ENCODE measurements around the gene NME4.

DNA sequence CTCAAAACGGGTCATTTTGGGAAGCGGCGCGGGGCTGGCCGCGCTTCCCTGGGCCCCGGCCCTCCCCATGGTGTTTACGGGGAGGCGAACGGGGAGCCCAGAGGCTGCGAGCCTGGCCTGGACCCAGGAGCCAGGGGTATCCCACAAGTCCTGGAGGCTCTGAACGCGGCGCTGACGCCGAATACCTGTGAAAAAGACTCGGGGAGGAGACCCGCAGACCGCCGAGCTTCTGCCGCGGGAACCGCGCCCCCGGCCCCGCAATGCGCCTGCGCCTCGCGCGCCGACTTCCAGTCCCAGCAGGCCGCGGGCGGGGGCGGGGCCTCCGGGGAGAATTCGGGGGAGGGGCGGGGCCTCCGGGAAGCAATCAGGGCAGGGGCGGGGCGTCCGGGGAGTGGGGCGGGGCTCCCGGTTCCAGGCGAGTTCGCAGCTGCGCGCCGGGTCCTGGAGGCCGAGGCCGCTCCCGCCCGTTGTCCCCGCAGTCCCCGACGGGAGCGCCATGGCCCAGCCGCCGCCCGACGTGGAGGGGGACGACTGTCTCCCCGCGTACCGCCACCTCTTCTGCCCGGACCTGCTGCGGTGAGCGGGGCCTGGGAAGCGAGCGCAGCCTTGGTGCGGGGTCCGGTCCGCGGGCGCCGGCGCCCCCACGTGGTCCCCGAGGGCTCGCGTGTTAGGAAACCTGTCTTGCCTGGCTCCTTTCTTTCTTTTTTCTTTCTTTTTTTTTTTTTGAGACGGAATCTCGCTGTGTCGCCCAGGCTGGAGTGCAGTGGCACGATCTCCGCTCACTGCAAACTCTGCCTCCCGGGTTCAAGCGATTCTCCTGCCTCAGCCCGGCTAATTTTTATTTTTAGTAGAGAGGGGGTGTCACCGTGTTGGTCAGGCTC is 4.7 kb downstream of the NME4 start, which contains the start of gene DECR2:
- TF ChIP-seq MEF2A (IDR thresholded peaks at IDR 0.05; ENCODE audit: borderline replicate concordance, low read depth), result no peak
- TF ChIP-seq, protein P1, sequence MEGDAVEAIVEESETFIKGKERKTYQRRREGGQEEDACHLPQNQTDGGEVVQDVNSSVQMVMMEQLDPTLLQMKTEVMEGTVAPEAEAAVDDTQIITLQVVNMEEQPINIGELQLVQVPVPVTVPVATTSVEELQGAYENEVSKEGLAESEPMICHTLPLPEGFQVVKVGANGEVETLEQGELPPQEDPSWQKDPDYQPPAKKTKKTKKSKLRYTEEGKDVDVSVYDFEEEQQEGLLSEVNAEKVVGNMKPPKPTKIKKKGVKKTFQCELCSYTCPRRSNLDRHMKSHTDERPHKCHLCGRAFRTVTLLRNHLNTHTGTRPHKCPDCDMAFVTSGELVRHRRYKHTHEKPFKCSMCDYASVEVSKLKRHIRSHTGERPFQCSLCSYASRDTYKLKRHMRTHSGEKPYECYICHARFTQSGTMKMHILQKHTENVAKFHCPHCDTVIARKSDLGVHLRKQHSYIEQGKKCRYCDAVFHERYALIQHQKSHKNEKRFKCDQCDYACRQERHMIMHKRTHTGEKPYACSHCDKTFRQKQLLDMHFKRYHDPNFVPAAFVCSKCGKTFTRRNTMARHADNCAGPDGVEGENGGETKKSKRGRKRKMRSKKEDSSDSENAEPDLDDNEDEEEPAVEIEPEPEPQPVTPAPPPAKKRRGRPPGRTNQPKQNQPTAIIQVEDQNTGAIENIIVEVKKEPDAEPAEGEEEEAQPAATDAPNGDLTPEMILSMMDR (IDR thresholded peaks at IDR 0.05), result peak; percentile 68
- TF ChIP-seq EP300 (IDR thresholded peaks at IDR 0.05; ENCODE audit: borderline replicate concordance in 1 of 2, low read depth in 1 of 2, low read length in 1 of 2), result no peak
- TF ChIP-seq YY1 (IDR thresholded peaks at IDR 0.05; ENCODE audit: low read depth), result no peak
- TF ChIP-seq JUND (IDR thresholded peaks at IDR 0.05), result no peak; the same call in 1 of the 2 replicates
- TF ChIP-seq, protein P2, sequence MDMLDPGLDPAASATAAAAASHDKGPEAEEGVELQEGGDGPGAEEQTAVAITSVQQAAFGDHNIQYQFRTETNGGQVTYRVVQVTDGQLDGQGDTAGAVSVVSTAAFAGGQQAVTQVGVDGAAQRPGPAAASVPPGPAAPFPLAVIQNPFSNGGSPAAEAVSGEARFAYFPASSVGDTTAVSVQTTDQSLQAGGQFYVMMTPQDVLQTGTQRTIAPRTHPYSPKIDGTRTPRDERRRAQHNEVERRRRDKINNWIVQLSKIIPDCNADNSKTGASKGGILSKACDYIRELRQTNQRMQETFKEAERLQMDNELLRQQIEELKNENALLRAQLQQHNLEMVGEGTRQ (IDR thresholded peaks at IDR 0.05; ENCODE audit: borderline replicate concordance, low read depth, low read length), result no peak
- TF ChIP-seq, protein P3, sequence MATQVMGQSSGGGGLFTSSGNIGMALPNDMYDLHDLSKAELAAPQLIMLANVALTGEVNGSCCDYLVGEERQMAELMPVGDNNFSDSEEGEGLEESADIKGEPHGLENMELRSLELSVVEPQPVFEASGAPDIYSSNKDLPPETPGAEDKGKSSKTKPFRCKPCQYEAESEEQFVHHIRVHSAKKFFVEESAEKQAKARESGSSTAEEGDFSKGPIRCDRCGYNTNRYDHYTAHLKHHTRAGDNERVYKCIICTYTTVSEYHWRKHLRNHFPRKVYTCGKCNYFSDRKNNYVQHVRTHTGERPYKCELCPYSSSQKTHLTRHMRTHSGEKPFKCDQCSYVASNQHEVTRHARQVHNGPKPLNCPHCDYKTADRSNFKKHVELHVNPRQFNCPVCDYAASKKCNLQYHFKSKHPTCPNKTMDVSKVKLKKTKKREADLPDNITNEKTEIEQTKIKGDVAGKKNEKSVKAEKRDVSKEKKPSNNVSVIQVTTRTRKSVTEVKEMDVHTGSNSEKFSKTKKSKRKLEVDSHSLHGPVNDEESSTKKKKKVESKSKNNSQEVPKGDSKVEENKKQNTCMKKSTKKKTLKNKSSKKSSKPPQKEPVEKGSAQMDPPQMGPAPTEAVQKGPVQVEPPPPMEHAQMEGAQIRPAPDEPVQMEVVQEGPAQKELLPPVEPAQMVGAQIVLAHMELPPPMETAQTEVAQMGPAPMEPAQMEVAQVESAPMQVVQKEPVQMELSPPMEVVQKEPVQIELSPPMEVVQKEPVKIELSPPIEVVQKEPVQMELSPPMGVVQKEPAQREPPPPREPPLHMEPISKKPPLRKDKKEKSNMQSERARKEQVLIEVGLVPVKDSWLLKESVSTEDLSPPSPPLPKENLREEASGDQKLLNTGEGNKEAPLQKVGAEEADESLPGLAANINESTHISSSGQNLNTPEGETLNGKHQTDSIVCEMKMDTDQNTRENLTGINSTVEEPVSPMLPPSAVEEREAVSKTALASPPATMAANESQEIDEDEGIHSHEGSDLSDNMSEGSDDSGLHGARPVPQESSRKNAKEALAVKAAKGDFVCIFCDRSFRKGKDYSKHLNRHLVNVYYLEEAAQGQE (IDR thresholded peaks at IDR 0.05; ENCODE audit: low read depth, low read length), result no peak; the same call in 1 of the 2 replicates
- no peak for TF ChIP-seq RFX5 (IDR thresholded peaks at IDR 0.05; ENCODE audit: low read length)
- TF ChIP-seq FOXM1 (IDR thresholded peaks at IDR 0.05; ENCODE audit: low read depth), result no peak
- TF ChIP-seq SMC3 (IDR thresholded peaks at IDR 0.05; ENCODE audit: low read depth, low read length), result peak; percentile 32
